Heart left ventricle (tissue), 13 donors: ENCODE results near the gene ANXA10.

Source experiments
- POLR2A ChIP-seq, 2 donors: fragments of 450-650 bp; IDR thresholded peaks; one replicate each; pipeline ENCODE4 v1.6.1; 2017; ENCODE audit warnings: antibody characterized with exemption in 2 of 2, mild to moderate bottlenecking in 2 of 2, moderate library complexity in 2 of 2
- TF ChIP-seq, protein P1 (sequence below), 12 donors: fragments of 200-600 bp; sonication (generic) in 4 of 12; IDR thresholded peaks; one replicate each; pipeline versions ENCODE4 v1.5.0 to v1.8.0; 2018 to 2022; ENCODE audit warnings: antibody characterized with exemption in 12 of 12, mild to moderate bottlenecking in 5 of 12
- donor health status: ischemic (EF 13 %, LVEDD 7.1; RV severe dilation, severe dysfunction).
- donor health status: DM: no; HTN: yes; CAD: no.
- donor health status: DM: no; HTN: no; CAD: no.
- donor health status: ischemic (EF 25% LVEDD 6.9; RV normal size, moderate dysfunction).
- donor health status: ischemic (EF 25% LVEDD 5.7; RV mildly dilated, moderate dysfunction).
- donor health status: ischemic (EF 35%, LVEDD 5.7; RV mildly dilated, moderate dysfunction).
- donor health status: nonischemic (EF 11% LVEDD 7.7; RV severe dilation, severe dysfunction).
- donor health status: DM: yes; HTN: yes; CAD: no.
- donor health status: PGD.
- donor health status: ischemic (EF 29% LVEDD 5.4; RV normal size, mild dysfunction).
- donor health status: nonischemic (EF 23%, LVEDD 6.1; RV moderate dilation, normal function).

GRCh38 chr4:168071304-168071703 lies 21.0 kb upstream of the ANXA10 start:
- TF ChIP-seq, protein P1, sequence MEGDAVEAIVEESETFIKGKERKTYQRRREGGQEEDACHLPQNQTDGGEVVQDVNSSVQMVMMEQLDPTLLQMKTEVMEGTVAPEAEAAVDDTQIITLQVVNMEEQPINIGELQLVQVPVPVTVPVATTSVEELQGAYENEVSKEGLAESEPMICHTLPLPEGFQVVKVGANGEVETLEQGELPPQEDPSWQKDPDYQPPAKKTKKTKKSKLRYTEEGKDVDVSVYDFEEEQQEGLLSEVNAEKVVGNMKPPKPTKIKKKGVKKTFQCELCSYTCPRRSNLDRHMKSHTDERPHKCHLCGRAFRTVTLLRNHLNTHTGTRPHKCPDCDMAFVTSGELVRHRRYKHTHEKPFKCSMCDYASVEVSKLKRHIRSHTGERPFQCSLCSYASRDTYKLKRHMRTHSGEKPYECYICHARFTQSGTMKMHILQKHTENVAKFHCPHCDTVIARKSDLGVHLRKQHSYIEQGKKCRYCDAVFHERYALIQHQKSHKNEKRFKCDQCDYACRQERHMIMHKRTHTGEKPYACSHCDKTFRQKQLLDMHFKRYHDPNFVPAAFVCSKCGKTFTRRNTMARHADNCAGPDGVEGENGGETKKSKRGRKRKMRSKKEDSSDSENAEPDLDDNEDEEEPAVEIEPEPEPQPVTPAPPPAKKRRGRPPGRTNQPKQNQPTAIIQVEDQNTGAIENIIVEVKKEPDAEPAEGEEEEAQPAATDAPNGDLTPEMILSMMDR (IDR thresholded peaks at IDR 0.05): no peak
- no peak for TF ChIP-seq POLR2A (IDR thresholded peaks at IDR 0.05)
